ENCODE measurements around the gene SNN.

DNA sequence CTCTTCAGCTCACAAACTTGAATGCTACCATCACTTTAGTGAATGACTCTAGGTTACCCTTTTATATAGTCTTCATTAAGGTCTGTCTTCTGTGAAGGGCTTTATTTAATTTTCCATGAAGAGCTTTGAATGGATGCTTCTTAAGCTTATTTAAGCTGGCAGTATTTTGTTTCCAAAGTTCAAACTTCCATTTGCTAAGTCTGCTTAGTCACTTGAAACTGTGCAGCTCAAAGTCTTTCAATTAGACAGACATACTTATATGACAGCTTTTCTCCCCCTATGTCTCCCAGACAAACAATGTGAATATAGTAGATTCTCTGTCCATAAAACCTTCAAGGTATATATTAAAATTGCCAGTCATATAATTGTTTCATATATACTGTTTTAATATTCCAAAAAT, 50.9 kb downstream of the SNN start:
- TF ChIP-seq, protein P1, sequence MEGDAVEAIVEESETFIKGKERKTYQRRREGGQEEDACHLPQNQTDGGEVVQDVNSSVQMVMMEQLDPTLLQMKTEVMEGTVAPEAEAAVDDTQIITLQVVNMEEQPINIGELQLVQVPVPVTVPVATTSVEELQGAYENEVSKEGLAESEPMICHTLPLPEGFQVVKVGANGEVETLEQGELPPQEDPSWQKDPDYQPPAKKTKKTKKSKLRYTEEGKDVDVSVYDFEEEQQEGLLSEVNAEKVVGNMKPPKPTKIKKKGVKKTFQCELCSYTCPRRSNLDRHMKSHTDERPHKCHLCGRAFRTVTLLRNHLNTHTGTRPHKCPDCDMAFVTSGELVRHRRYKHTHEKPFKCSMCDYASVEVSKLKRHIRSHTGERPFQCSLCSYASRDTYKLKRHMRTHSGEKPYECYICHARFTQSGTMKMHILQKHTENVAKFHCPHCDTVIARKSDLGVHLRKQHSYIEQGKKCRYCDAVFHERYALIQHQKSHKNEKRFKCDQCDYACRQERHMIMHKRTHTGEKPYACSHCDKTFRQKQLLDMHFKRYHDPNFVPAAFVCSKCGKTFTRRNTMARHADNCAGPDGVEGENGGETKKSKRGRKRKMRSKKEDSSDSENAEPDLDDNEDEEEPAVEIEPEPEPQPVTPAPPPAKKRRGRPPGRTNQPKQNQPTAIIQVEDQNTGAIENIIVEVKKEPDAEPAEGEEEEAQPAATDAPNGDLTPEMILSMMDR (IDR thresholded peaks at IDR 0.05), result no peak
- TF ChIP-seq POLR2A (IDR thresholded peaks at IDR 0.05), result no peak
